HepG2 (cell line): ENCODE data around the gene VWC2L.

Source experiments
- ARID2 ChIP-seq: sonication (generic); formaldehyde crosslinking; IDR thresholded peaks from 2 replicates; pipeline ENCODE4 v1.8.1; 2022; ENCODE audit warnings: mild to moderate bottlenecking, missing genetic modification reagents, borderline replicate concordance
- KDM4B ChIP-seq: sonication (generic); formaldehyde crosslinking; IDR thresholded peaks from 2 replicates; pipeline ENCODE4 v1.4.0; 2020; ENCODE audit warnings: missing genetic modification reagents
- KMT2B ChIP-seq: IDR thresholded peaks from 2 replicates; pipeline ENCODE4 v1.6.1; 2016; ENCODE audit warnings: missing genetic modification reagents, missing compliant biosample characterization
- TAF1 ChIP-seq: sonication (generic); formaldehyde crosslinking; IDR thresholded peaks from 2 replicates; pipeline ENCODE4 v1.4.0; 2020; ENCODE audit warnings: missing genetic modification reagents
- TBL1XR1 ChIP-seq: fragments of 150-350 bp; IDR thresholded peaks from 2 replicates; pipeline ENCODE4 v1.6.1; 2014; ENCODE audit warnings: borderline replicate concordance, low read length; ENCODE audit not compliant: partially characterized antibody
- ZNF12 ChIP-seq: sonication (generic); formaldehyde crosslinking; IDR thresholded peaks from 2 replicates; pipeline ENCODE4 v1.5.0; 2020; ENCODE audit warnings: missing genetic modification reagents
- ZSCAN20 ChIP-seq: sonication (generic); formaldehyde crosslinking; IDR thresholded peaks from 2 replicates; pipeline ENCODE4 v1.4.0; 2020; ENCODE audit warnings: missing genetic modification reagents, mild to moderate bottlenecking, borderline replicate concordance
- TF ChIP-seq, protein P1 (sequence below): sonication (generic); formaldehyde crosslinking; IDR thresholded peaks from 2 replicates; pipeline ENCODE4 v1.4.0; 2020; ENCODE audit warnings: missing genetic modification reagents, borderline replicate concordance
- TF ChIP-seq, protein P2 (sequence below): sonication (generic); formaldehyde crosslinking; IDR thresholded peaks from 2 replicates; pipeline ENCODE4 v1.5.0; 2020; ENCODE audit warnings: missing genetic modification reagents
- TF ChIP-seq, protein P3 (sequence below): sonication (generic); formaldehyde crosslinking; IDR thresholded peaks from 2 replicates; pipeline ENCODE4 v1.4.0; 2020; ENCODE audit warnings: missing genetic modification reagents
- TF ChIP-seq, protein P4 (sequence below): sonication (generic); formaldehyde crosslinking; IDR thresholded peaks from 2 replicates; pipeline ENCODE4 v1.5.0; 2020; ENCODE audit warnings: mild to moderate bottlenecking, missing genetic modification reagents, moderate library complexity

DNA sequence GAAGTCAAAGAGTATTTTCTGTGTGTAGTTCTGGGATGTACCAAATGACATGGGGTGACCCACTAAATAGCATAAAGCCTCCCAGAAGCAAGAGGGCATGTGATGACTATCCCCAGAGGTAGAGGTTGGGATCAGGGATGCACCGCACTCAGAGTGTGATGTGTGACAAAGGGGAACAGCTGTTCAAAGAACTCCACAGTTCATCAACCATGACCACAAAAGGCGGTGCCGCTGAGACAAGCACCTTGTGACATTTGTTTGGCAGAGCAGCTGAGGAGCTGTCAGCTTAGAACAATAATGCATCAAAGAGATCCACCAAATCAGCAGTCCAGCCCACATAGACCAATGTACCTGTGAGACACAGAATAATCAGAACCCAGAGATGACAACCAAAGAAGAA, 81.3 kb downstream of the VWC2L start:
- TF ChIP-seq, protein P1, sequence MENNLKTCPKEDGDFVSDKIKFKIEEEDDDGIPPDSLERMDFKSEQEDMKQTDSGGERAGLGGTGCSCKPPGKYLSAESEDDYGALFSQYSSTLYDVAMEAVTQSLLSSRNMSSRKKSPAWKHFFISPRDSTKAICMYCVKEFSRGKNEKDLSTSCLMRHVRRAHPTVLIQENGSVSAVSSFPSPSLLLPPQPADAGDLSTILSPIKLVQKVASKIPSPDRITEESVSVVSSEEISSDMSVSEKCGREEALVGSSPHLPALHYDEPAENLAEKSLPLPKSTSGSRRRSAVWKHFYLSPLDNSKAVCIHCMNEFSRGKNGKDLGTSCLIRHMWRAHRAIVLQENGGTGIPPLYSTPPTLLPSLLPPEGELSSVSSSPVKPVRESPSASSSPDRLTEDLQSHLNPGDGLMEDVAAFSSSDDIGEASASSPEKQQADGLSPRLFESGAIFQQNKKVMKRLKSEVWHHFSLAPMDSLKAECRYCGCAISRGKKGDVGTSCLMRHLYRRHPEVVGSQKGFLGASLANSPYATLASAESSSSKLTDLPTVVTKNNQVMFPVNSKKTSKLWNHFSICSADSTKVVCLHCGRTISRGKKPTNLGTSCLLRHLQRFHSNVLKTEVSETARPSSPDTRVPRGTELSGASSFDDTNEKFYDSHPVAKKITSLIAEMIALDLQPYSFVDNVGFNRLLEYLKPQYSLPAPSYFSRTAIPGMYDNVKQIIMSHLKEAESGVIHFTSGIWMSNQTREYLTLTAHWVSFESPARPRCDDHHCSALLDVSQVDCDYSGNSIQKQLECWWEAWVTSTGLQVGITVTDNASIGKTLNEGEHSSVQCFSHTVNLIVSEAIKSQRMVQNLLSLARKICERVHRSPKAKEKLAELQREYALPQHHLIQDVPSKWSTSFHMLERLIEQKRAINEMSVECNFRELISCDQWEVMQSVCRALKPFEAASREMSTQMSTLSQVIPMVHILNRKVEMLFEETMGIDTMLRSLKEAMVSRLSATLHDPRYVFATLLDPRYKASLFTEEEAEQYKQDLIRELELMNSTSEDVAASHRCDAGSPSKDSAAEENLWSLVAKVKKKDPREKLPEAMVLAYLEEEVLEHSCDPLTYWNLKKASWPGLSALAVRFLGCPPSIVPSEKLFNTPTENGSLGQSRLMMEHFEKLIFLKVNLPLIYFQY (CRISPR knock-in tag) = no peak
- no peak for TF ChIP-seq TBL1XR1
- TF ChIP-seq, protein P2, sequence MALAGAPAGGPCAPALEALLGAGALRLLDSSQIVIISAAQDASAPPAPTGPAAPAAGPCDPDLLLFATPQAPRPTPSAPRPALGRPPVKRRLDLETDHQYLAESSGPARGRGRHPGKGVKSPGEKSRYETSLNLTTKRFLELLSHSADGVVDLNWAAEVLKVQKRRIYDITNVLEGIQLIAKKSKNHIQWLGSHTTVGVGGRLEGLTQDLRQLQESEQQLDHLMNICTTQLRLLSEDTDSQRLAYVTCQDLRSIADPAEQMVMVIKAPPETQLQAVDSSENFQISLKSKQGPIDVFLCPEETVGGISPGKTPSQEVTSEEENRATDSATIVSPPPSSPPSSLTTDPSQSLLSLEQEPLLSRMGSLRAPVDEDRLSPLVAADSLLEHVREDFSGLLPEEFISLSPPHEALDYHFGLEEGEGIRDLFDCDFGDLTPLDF = no peak
- no peak for TF ChIP-seq TAF1 (CRISPR knock-in tag)
- TF ChIP-seq, protein P3, sequence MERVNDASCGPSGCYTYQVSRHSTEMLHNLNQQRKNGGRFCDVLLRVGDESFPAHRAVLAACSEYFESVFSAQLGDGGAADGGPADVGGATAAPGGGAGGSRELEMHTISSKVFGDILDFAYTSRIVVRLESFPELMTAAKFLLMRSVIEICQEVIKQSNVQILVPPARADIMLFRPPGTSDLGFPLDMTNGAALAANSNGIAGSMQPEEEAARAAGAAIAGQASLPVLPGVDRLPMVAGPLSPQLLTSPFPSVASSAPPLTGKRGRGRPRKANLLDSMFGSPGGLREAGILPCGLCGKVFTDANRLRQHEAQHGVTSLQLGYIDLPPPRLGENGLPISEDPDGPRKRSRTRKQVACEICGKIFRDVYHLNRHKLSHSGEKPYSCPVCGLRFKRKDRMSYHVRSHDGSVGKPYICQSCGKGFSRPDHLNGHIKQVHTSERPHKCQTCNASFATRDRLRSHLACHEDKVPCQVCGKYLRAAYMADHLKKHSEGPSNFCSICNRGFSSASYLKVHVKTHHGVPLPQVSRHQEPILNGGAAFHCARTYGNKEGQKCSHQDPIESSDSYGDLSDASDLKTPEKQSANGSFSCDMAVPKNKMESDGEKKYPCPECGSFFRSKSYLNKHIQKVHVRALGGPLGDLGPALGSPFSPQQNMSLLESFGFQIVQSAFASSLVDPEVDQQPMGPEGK (CRISPR knock-in tag) = no peak
- TF ChIP-seq KDM4B (CRISPR knock-in tag) = no peak
- no peak for TF ChIP-seq KMT2B
- TF ChIP-seq ARID2 (CRISPR knock-in tag) = no peak
- TF ChIP-seq, protein P4, sequence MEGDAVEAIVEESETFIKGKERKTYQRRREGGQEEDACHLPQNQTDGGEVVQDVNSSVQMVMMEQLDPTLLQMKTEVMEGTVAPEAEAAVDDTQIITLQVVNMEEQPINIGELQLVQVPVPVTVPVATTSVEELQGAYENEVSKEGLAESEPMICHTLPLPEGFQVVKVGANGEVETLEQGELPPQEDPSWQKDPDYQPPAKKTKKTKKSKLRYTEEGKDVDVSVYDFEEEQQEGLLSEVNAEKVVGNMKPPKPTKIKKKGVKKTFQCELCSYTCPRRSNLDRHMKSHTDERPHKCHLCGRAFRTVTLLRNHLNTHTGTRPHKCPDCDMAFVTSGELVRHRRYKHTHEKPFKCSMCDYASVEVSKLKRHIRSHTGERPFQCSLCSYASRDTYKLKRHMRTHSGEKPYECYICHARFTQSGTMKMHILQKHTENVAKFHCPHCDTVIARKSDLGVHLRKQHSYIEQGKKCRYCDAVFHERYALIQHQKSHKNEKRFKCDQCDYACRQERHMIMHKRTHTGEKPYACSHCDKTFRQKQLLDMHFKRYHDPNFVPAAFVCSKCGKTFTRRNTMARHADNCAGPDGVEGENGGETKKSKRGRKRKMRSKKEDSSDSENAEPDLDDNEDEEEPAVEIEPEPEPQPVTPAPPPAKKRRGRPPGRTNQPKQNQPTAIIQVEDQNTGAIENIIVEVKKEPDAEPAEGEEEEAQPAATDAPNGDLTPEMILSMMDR (CRISPR knock-in tag) = no peak
- no peak for TF ChIP-seq ZSCAN20 (CRISPR knock-in tag)
- no peak for TF ChIP-seq ZNF12 (CRISPR knock-in tag)
